Embryonic facial prominence (tissue), 1 donor: Measurements from ENCODE around the gene RCSD1.

Source experiments
- DNase-seq: peaks from one replicate; pipeline ENCODE4 v3.0.0-alpha.2; 2016; ENCODE audit errors: extremely low spot score

The RCSD1 gene

DNA sequence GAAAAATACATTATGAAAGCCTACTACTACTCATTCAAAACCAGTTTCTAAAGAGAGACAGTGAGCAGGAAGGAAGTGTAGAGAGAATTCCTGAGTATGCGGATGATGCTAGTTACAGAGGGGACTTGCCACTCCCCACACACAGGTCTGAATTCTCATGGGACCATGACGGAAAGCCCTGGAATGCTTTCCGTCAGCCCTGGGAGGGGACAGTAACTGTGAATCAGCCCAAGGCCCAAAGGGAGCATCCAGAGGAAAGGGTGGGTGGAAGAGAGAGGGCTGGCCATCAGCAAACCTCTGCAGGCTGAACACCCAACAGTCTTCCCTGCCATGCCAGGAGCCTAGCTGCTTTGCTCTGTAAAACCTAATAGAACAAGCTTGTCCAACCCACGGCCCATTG is 36.4 kb downstream of the RCSD1 start:
- DNase-seq = no peak

DNA sequence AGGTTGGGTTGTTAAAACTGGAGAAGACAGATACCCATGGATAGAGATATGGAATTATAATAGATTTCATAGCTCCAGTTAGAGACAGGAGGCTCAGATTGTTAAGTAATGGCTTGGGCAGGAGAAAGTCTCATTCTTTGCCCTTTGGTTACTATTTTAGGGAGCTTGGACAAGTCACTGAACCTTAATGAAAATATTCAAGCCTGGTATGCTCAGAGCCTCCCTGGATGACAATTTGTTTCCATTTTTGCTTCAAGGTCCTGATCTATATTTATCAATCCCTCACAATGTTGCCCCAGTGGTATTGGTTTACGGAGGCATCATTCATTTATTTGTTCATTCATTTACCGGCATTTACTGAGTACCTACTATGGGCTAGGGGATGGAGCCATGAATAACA is 37.5 kb downstream of the RCSD1 start:
- DNase-seq = no peak

DNA sequence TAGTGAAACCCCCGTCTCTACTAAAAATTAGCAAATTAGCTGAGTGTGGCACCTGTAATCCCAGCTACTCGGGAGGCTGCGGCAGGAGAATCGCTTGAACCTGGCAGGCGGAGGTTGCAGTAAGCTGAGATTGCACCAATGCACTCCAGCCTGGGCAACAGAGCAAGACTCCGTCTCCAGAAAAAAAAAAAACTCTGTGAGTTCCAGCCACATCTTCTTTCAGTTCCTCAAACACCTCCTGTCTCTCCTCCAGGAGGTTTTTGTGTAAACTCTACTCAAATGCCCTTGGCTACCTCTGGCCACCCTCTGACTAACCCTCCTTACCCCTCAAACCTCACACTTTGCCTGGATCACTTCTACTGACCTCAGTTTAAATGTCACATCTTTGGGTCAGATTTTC is 38.1 kb downstream of the RCSD1 start:
- no peak for DNase-seq

DNA sequence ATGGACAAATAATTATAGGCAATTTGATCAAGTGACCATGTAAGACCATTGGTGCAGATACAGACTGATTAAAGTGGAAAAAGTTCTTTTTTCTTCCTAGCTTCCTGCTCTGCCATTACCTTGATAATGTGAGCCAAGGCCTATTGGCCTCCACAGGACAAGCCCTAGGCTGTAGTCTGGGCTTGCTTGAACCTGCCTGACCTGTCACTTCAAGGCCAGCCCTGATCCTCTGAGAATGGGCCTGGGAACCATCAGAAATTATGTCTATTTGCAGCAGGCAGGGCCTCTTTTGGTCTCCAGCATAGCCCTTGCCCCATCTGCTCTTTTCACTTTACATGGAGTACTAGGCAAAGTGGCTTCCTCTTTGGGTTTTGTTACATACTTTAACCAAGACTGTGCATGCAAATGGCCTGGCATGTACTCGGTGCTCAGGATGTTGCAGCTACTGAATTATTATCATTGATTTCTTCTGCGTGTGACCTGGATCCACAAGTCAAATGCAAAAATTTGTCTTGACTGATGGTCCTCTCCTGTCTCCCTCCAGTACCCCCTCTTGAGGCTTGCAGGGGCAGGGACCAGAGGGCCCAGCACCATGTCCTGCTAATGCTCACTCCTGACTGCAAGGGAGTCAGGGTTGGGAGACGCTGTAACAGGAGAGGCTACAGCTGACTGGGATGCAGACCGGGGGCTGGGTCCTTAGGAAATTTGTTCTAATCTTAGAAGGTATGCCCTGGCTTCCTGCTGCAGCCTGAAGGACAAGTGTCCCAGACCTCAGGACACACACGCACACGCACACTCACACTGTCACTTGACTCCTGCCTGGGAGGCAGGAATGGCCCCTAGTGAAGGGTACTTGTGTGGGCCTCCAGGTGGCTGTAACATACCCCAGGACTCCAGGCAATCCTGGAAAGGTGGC is 39.4 kb downstream of the RCSD1 start:
- DNase-seq = no peak

DNA sequence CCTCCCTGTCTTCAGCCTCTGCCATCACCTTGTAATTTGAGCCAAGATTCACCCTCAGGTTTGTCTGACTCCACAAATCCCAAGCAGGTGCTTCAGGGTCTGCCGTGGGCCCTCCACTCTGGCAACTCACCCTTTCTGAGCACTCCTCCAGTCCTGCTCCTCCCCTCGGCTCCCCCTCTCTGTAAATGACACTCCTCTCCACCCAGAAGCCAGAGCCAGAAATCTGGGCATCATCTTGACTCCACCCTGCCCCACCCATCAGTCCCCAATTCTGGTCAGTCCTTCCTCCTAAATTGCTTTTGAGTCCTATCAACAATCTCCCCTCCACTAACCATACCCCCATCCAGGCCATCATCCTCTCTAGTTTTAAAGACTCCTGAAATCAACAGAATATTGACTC is 40.5 kb downstream of the RCSD1 start:
- no peak for DNase-seq

DNA sequence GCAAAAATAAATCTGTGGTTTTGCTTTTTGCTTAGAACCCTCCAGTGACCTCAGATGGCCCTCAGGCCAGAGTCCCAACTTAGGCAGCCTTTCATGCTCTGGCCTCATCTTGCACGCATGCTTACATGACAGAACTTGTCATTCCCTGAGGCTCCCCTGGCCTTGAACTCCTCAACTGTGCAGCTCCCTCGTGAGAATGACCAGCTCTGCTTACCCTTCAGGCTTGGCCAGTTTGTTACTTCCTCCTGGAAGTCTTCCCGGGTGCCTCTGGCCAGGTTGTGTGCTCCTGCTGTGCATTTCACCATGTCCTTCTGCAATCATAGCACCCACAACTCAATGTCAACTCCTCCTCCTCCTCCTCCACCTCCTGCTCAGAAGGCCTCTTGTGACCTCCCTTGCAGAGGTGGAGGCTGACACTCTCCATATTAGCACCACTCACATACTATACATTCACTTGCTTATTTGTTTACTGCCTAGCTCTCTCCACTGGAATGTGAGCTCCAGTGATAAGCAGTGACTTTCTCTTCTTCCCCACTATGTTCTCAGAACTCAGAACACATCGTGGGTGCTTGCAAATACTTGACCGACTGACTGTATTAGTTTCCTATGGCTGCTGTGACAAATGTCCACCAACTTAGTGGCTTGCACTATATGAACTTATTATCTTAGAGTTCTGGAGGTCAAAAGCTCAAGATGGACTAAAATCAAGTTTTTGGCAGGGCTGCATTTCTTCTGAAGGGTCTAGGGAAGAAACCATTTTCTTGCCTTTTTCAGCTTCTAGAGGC is 41.9 kb downstream of the RCSD1 start:
- no peak for DNase-seq

DNA sequence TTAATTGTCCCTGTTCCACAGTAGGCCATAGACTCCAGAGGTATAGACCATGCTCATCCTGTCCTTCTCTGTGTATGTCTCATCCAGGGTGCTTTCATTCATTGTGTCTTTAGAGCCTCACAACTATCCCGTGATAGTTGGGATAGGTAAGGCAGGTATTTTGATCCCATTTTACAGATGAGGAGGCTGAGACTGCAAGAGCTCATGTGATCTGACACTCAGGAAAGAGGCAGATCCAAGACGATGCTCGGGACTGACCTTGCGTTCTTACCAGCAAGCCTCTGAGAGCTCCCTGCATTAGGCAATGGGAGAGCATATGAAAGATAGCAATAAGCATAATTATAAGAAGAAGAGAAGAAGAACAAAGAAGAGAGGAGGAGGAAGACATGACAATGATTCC is 42.8 kb downstream of the RCSD1 start:
- DNase-seq = no peak

DNA sequence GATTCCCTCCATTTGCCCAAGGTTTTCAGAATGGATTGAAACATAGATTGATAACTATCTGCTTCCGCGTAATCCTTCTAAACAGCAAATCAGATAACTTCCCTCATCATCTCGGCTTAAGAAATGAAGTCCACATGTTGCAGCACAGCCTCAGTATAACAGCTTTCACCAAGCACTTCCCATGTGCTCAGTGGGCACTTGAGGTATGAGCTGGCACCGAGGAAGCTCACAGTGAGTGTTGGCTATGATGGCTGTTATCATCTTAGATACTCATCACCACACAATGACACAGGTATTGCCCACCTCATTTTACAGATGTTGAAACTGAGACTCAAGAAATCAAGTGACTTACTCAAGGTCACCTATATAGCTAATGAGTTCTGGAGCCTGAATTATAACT is 43.2 kb downstream of the RCSD1 start:
- no peak for DNase-seq

DNA sequence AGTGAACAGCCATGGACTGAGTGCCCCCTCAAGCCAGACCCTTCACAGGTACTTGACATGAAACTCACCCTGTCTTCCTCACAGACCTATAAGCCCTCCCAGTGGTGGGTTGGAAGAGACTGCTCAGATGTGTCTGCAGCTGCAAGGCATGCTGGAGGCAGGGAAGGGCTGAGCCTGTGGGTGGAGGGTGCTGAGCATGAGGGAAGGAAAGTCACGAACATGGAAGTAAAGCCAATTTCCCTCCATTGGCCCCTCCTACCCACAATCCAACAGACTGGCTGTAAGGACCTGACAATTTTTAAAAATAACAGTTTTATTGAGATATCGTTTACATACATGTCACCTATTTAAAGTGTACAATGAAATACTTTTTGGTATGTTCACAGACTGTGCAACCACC is 44.1 kb downstream of the RCSD1 start:
- DNase-seq = no peak

DNA sequence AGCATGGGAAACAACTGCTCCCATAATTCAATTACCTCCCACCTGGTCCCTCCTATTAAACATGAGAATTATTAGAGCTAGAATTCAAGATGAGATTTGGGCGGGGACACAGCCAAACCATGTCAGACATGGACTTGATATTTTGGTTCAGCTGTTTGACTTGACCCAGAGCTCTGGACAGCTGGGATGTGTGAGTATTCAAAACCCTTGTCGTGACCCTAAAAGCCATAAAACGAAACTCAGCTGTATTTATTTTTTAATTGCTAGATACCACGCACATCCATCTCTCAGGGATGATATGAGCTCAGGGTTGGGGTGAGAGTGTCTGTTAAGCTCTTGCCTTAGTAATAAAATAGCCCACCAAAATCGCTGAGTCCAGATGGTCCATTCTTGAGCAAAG is 45.4 kb downstream of the RCSD1 start:
- no peak for DNase-seq

DNA sequence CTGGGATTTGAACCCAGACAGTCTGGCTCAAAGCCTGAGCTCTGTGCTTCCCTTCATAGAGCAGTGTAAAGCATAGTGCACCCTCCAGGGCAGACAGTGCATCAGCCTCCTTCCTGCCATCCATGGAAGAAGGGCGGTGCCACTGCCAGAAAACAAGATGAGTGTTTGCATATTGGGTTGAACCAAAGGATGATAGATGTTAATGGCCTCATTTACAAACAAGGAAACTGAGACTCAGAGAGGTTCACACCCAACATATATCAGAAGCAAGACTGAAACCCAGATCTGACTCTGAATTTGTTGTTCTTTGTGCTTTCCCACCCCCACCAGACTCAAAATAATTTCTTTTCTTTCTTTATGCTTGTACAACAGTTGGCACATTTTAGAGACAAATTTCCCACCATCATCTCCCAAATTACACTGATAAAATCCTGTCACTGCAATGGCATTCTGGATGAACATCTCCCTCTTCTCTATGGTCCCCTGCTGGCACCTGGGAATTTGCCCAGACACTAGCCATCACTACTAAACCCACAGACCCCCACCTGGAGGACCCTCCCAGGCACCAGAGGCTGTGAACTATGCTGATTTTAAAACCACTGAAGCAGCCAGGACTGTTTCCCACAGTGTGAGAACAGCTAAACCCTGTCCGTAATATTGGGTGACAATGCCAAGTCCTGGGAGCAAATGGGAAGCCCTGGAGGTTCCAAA is 46.3 kb downstream of the RCSD1 start:
- no peak for DNase-seq

DNA sequence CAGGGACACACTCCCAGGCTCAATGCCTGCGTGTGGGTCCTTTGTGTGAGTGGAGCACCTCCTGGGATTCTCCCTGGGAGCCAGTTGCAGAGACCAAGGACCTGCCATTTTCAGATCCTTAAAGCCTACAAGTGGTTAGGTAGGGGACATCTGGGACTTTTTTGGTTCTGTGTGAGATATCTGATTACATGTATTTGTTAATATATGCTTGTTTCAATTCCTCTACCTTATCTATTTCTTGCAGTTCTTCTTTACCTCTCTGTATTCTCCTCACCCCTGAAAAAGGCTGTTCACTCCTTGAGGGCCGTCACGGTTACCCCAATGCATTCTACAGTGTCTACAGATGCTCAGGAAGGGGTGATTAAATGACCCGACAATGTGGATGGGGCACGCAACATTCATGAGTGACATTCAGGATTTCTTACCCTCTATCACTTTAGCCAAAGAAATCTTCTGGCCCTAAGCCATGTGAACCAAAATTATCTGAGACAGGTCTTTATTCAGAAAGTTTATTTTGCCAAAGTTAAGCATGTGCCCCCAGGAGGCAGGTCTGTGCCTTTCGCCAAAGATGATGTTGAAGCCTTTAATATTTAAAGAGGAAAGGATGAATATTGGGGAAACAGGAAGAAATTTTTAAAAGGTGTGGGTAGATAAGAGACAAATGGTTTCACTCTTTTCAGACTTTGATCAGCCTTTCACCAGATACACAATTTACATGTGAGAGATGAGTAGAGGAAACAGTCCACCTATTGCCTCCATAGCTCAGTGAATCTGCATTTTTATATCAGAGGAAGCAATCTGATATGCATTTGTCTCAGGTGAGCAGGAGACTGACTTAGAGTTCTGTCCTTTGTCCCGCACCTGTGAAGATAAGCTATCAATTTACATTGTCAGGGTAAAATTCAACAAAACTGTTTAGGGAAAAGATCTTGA is 47.1 kb downstream of the RCSD1 start:
- DNase-seq = no peak

DNA sequence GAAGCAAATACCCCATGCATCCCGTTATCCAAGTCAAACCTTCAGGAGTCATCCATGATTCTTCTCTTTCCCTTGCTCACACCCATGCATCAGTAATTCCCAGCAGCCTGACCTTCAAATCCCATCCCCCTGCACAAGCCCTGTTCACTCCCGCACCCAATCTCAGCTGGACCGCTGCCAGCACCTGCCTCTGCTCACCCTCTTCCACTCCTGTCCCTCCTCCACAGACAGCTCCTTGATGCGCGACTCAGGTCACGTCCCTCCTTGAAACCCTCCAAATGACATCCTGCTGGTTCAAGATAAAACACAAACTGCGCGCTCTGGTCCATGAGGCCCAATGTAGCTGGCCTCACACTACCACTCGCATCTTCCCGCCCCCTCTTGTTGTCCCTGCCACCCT is 48.4 kb downstream of the RCSD1 start:
- no peak for DNase-seq

DNA sequence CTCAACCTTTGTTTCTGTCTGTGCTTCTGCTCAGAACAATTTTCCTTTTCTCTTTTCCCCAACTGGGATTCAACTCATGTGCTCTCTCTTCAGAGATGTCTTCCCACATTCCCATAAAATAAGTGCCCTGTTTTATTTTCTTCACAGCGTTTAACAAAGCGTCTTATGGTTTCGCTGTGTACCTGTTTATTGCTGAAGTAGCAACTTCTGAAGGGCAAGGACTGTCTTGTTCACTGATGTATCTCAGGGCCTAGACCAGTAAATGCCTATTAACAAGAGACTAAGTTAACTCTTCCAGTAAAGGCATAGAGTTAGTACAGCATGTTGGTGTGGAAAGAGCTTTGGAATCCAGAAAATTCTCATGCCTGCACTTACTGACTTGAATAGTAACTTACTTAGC is 48.8 kb downstream of the RCSD1 start:
- no peak for DNase-seq

DNA sequence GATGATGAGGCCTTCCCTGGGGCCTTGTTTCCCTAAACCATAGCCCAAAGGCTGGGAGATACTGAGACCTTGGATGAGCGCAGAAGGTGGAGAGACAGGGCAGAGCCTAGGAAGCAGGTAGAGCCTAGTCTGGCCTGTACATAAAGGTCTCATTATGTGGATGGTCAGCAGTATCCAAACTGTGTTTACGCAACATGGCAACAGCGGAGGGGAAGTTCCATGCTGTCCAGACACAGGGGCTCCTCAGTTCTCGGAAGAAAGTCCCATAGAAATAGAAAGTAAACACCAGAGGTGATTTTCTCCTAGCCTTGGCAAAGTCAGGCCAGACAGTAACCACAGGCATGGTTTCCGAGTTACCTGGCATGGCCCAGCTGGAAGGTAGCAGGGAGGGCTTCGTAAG is 49.7 kb downstream of the RCSD1 start:
- DNase-seq = no peak

DNA sequence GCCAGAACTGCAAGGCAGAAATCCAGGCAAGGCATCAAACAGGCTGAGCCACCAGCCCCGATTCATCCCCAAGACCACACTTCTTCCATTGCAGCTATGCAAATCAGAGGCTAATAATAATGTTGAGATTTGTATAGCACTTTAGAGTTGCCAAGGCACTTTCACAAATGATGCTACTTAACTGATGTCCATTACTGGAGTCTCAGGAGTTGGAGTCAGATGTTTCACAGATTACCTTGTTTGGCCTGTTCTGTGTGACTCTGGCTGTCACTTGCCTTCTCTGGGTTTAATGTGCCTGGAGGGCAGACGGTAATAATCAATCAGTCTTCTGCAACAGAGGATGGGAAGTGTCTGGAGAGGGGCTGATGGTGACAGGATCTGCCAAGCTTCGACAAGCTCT is 51.0 kb downstream of the RCSD1 start:
- no peak for DNase-seq

DNA sequence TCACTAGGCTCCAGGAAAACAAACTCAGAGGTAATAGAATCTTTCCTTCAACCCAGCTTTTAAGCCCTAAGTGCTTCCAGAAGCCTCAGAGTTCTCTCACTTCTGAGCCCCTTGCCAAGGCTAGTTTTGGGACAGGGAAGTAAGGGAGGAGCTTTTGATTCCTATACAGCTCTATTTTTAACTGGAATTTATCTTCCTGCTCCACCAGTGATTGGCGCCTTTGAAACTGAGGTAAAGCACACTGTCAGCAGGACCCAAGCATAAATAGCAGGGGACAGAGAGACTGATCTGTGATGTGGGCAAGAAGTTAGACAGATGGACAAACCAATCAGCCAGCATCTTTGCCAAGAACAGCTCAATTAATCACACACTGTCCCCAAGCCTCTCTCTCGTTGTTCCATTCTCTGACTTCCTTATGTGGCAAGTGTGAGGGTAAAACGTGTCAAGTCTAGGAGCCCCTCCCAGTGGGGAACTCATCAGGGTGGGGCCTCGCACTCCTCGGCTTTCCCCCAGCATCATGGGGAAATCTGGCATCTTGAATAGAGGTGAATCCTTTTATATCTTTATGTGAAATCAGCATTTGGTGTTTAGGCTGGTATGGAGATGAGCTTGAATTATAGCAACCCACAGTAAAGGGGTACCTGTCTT is 51.5 kb downstream of the RCSD1 start:
- peak; percentile 14 for DNase-seq

DNA sequence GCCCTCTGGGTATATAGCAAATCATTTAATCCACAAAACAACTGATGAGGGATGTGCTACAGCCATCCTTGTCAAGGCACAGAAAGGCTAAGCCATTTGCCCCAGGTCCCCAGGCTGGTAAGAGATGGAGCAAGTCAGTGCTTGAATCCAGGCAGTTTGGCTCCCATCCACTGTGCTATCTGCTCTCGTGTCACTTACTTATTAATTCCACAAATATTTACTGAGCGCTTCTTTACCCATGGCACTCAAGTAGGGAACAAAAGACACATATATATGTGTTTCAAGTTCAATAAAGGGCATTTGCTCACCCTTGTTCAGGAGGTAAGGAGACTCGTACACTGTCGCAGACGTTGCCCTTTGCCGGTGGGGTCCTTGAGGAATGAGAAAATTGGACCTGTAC is 53.2 kb downstream of the RCSD1 start:
- DNase-seq = no peak

DNA sequence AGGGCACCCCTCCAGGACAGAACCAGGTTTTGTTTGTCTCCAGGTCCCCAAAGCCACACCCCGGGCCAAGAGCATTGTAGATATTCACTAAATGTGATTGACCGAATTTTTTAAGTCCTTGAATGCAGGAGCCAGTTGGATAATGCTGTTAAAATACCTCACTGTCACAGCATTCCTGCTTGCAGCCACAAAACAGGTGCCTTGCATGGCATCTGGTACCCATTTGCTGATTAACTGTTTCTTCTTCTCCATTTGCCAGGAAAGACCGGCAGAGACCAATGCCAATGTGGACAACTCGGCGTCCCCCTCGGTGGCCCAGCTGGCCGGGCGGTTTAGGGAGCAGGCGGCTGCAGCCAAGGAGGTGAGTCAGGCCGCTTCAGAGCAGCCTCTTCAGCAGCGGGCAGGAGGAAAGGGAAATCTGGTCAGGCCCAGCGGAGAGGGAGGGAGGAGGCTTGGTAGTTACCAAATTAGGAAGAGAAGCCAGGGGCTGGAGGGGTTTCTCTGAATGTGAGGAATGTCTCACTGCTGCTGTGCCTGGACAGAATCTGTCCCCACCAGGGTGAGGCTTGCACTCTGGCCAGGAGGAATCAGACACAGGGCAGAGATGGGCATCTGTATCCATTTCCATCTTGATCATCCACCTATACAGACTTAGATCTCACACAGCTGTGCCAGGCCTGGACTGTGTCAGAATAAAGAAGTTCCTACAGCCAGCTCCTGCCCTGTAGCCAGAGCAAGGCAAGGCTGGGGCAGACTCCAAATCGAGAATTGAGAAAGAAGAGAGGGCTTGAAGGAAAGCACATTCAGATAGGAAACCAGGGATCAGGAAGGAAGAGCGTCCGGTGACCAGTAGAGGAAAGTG is 53.8 kb downstream of the RCSD1 start:
- no peak for DNase-seq

DNA sequence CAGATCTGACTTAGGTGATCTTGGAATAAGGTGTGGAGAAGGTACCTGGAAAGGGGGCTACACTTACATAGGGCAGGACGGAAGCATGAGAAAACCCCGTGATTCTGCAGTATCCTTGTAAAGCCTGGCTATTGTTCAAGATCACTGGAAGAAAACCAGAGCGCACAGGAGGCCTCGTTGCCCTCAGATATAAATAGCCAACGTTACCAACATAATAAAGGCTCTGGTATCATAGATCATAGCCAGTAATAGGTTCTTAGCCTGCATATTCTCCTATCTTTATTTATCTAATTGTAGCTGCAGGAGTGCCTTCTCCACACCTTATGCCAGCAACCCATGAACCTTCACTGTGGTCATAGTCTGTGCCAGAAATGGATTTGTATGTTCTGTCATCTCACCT is 55.8 kb downstream of the RCSD1 start:
- DNase-seq = no peak
